GM12878 (cell line): ENCODE results near the gene OR4D2. TPM values are rescaled to one million over a fixed set of nuclear protein-coding genes. Genes with fewer than 3 reads are reported as not detected.

Experiments
- ATAC-seq: fragments of 200-7000 bp; cut with Tn5 transposase; 3 replicates; pipeline ENCODE4 v1.9.1; 2020; ENCODE audit warnings: mild to moderate bottlenecking, moderate library complexity
- BruUV-seq: library from RNA; stranded (reverse); fragments of 400-500 nt; replicated peaks from 2 replicates; lab custom pipeline; 2021; lab: Mats Ljungman, UMichigan
- CTCF ChIA-PET: fragments of 300-600 bp; sonication (Branson Sonifier 250); formaldehyde crosslinking; extraction: SDS; loops from one replicate; lab custom pipeline; 2021; ENCODE audit warnings: inconsistent platforms; lab: Yijun Ruan, JAX
- POLR2A ChIA-PET: fragments of 350-600 bp; formaldehyde crosslinking; extraction: SDS; loops from one replicate; lab custom pipeline; 2021; ENCODE audit warnings: inconsistent platforms; lab: Charles Lee
- RAD21 ChIA-PET: fragments of 300-600 bp; sonication (Branson Sonifier 250); formaldehyde crosslinking; loops from one replicate; lab custom pipeline; 2023; ENCODE audit warnings: antibody characterized with exemption; ENCODE audit not compliant: unreplicated experiment; lab: Charles Lee
- SMC1A ChIA-PET: fragments of 300-600 bp; sonication (Branson Sonifier 250); formaldehyde crosslinking; loops from one replicate; lab custom pipeline; 2023; ENCODE audit not compliant: unreplicated experiment, uncharacterized antibody; lab: Charles Lee
- DNase-seq: peaks from one replicate; pipeline ENCODE4 v3.0.0-alpha.2; 2011; ENCODE audit warnings: low read depth, low spot score
- FAIRE-seq: peaks from 3 replicates; lab custom pipeline; 2011; peaks lifted over from hg19 to GRCh38; lab: Jason Lieb, UNC
- H2AFZ ChIP-seq: 2 replicates; pipeline ENCODE4 v1.6.0; 2011; ENCODE audit warnings: low read depth, low read length, control low read depth; ENCODE audit not compliant: control insufficient read depth
- H3K27ac ChIP-seq: 2 replicates; pipeline ENCODE4 v1.5.1; 2011; ENCODE audit warnings: control low read depth; ENCODE audit not compliant: control insufficient read depth, insufficient read depth
- H3K27me3 ChIP-seq, 2 experiments: replicated peaks in 1 of 2; 2 replicates each; pipeline versions ENCODE4 v1.6.0 to v1.6.1; 2011; ENCODE audit warnings: low read length in 1 of 2; ENCODE audit not compliant: control insufficient read depth in 2 of 2, insufficient read depth in 2 of 2
- H3K36me3 ChIP-seq, 2 experiments: 2 replicates each; pipeline ENCODE4 v1.5.1; 2011; ENCODE audit warnings: low read length in 1 of 2; ENCODE audit not compliant: control insufficient read depth in 2 of 2, insufficient read depth in 2 of 2
- H3K4me1 ChIP-seq: 2 replicates; pipeline ENCODE4 v1.6.1; 2011; ENCODE audit warnings: mild to moderate bottlenecking, low read length, moderate library complexity, mixed read lengths; ENCODE audit not compliant: control insufficient read depth, insufficient read depth
- H3K4me2 ChIP-seq: 2 replicates; pipeline ENCODE4 v1.6.0; 2011; ENCODE audit warnings: control low read depth; ENCODE audit not compliant: control insufficient read depth, insufficient read depth
- H3K4me3 ChIP-seq: fragments of 200-600 bp; sonication (generic); 2 replicates; pipeline ENCODE4 v1.5.1; 2016
- H3K79me2 ChIP-seq: 2 replicates; pipeline ENCODE4 v1.6.0; 2011; ENCODE audit warnings: low read length; ENCODE audit not compliant: control insufficient read depth, insufficient read depth
- H3K9ac ChIP-seq: 2 replicates; pipeline ENCODE4 v1.8.0; 2011; ENCODE audit warnings: low read length, control low read depth, mixed read lengths; ENCODE audit not compliant: control insufficient read depth, insufficient read depth
- H3K9me3 ChIP-seq: replicated peaks from 3 replicates; pipeline ENCODE4 v1.5.1; 2011; ENCODE audit warnings: mild to moderate bottlenecking, low read length; ENCODE audit not compliant: control insufficient read depth, insufficient read depth
- H4K20me1 ChIP-seq: 2 replicates; pipeline ENCODE4 v1.6.0; 2011; ENCODE audit not compliant: control insufficient read depth, insufficient read depth
- MTA3 ChIP-seq: IDR thresholded peaks from 2 replicates; pipeline ENCODE4 v1.6.1; 2012; ENCODE audit warnings: low read length, inconsistent platforms, borderline replicate concordance
- MYC ChIP-seq: IDR thresholded peaks from 2 replicates; pipeline ENCODE4 v1.6.1; 2011; ENCODE audit warnings: mild to moderate bottlenecking, low read length, moderate library complexity, inconsistent platforms; ENCODE audit not compliant: insufficient read depth, insufficient replicate concordance, insufficient read length, severe bottlenecking
- TCF12 ChIP-seq: IDR thresholded peaks from 2 replicates; pipeline ENCODE4 v1.6.1; 2011; ENCODE audit warnings: low read depth, mild to moderate bottlenecking, low read length
- YY1 ChIP-seq: IDR thresholded peaks from 2 replicates; pipeline ENCODE4 v1.6.1; 2011; ENCODE audit warnings: low read depth, mild to moderate bottlenecking, low read length
- WGBS: methylation state at CpG from one replicate; pipeline ENCODE4 v1.1.6; 2016; ENCODE audit warnings: low lambda C conversion rate; ENCODE audit not compliant: insufficient replicate concordance, insufficient coverage; ENCODE audit errors: missing lambda C conversion rate; 5-methylcytosine and 5-hydroxymethylcytosine counted together
- in situ Hi-C: fragments of 300-500 bp; cut with MboI; formaldehyde crosslinking; loops from 9 replicates; pipeline ENCODE4 v1.14.3; 2018; ENCODE audit warnings: mixed read lengths
- intact Hi-C: fragments of 100-400 bp; cut with micrococcal nuclease; formaldehyde crosslinking; loops from one replicate; pipeline ENCODE4 v1.14.2; 2022; ENCODE audit not compliant: unreplicated experiment
- polyA plus RNA-seq, 11 experiments: library from polyadenylated mRNA; depleted of rRNA in 4 of 11; unstranded in 6 of 11; stranded (reverse) in 5 of 11; fragments of >200 nt; fragmentation: Nextera tagmentation in 4 of 11; fragmentation: Illumina TruSeq in 1 of 11; extraction: Ambion mirVana in 4 of 11; extraction: Trizol in 1 of 11; gene quantifications; 1 replicate in 1 of 11; 2 replicates in 10 of 11; pipeline versions ENCODE4 v1.2.1 to v1.2.3, GENCODE V29; 2011 to 2016; ENCODE audit warnings: inconsistent platforms in 2 of 11, missing spikeins in 2 of 11, low read depth in 1 of 11
- total RNA-seq, 4 experiments: library from RNA; depleted of rRNA in 3 of 4; stranded (reverse); fragments of >200 nt in 3 of 4; fragmentation: Illumina TruSeq in 1 of 4; extraction: Trizol in 1 of 4; gene quantifications; 2 replicates each; pipeline versions ENCODE4 v1.2.1 to v1.2.3, GENCODE V29; 2013 to 2021
- TF ChIP-seq, protein P1 (sequence below): IDR thresholded peaks from 2 replicates; pipeline ENCODE4 v1.6.1; 2012; ENCODE audit warnings: mild to moderate bottlenecking, low read depth, low read length

OR4D2 gene
- total and polyA plus RNA-seq, 10 of the 15 experiments (the other 5 are each of a cell fraction or from before 2014, with no cell fraction given): 0.04 TPM; not detected in 9

DNA sequence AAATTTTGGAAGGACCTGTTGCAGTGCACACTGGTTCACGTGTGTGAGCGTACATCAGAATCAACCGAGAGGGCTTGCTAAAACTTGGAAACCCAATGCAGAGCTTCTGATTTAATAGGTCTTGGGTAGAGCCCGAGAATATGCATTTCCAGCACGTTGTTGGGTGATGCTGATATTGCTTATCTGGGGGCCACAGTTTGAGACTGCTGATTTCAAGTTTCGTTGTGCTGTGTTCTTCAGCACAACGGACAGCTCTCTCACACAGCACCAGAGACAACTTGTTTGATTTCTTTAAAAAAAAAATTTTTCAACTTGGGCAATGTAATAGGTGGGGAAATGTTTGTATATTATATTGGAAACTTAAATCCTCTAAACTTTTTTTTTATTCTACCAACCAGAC lies 9.4 kb downstream of the OR4D2 start:
- no peaks in the 10 kb centered on the region for H3K79me2 ChIP-seq
- no peaks in the 10 kb centered on the region for H3K36me3 ChIP-seq
- POLR2A ChIA-PET: interaction anchor here (0.6 kb wide), 1 partner anchor 55 kb away, joined by 3 read pairs; no protein-coding TSS in a partner anchor
- no peaks in the 10 kb centered on the region for H3K4me1 ChIP-seq
- TF ChIP-seq, protein P1, sequence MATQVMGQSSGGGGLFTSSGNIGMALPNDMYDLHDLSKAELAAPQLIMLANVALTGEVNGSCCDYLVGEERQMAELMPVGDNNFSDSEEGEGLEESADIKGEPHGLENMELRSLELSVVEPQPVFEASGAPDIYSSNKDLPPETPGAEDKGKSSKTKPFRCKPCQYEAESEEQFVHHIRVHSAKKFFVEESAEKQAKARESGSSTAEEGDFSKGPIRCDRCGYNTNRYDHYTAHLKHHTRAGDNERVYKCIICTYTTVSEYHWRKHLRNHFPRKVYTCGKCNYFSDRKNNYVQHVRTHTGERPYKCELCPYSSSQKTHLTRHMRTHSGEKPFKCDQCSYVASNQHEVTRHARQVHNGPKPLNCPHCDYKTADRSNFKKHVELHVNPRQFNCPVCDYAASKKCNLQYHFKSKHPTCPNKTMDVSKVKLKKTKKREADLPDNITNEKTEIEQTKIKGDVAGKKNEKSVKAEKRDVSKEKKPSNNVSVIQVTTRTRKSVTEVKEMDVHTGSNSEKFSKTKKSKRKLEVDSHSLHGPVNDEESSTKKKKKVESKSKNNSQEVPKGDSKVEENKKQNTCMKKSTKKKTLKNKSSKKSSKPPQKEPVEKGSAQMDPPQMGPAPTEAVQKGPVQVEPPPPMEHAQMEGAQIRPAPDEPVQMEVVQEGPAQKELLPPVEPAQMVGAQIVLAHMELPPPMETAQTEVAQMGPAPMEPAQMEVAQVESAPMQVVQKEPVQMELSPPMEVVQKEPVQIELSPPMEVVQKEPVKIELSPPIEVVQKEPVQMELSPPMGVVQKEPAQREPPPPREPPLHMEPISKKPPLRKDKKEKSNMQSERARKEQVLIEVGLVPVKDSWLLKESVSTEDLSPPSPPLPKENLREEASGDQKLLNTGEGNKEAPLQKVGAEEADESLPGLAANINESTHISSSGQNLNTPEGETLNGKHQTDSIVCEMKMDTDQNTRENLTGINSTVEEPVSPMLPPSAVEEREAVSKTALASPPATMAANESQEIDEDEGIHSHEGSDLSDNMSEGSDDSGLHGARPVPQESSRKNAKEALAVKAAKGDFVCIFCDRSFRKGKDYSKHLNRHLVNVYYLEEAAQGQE: peak; percentile 84
- TF ChIP-seq MTA3 (no peak), TCF12 (no peak), YY1 (no peak), MYC (no peak)
- no peaks in the 10 kb centered on the region; a peak in 1 of 4 replicates for H3K27me3 ChIP-seq
- FAIRE-seq (no peak), DNase-seq (no peak), ATAC-seq (no peak)
- no peak overlapping the region for H3K4me2 ChIP-seq
- SMC1A ChIA-PET: no interaction called here
- H4K20me1 ChIP-seq: no peaks in the 10 kb centered on the region
- 34% methylated on average over 7 of the region's 7 CpGs for WGBS
- H3K9ac ChIP-seq: no peak overlapping the region
- no peaks in the 10 kb centered on the region for H3K9me3 ChIP-seq
- H3K4me3 ChIP-seq: no peak overlapping the region
- no peak overlapping the region for H3K27ac ChIP-seq
- in situ Hi-C loops (no loop called here), intact Hi-C loops (no loop called here)
- H2AFZ ChIP-seq: no peak overlapping the region
- no TSS peak for BruUV-seq
- RAD21 ChIA-PET: no interaction called here
- CTCF ChIA-PET: interaction anchor here (0.6 to 1.1 kb wide), 3 partner anchors 15 to 344 kb away, joined by 3 to 4 read pairs (median 3); no protein-coding TSS in a partner anchor
